GM19023 (cell line): ENCODE results near the gene WDFY4.

ENCODE experiments used
- ATAC-seq: cut with Tn5 transposase; IDR thresholded peaks from one replicate; pipeline ENCODE4 v1.9.1; 2021; ENCODE audit warnings: mild to moderate bottlenecking, moderate library complexity; ENCODE audit not compliant: unreplicated experiment

WDFY4 gene

DNA sequence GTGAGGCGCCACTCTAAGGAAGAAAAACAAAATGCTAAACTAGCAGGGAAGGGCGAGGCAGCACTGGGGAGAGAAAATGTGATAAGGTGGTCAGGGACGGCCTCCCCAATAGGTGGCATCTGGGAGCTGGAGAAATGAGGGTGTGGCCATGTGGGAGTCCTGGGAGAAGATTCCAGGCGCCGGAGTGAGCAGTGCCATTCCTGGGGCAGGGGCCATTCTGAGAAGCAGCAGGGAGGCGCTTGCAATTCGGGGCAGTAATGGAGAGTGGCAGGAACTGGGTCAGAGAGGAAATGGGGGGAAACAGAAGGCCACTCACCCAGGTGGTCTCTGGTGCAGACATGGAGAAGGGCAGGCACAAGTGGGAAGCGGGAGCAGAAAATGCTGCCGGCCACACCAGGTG, 316.7 kb downstream of the WDFY4 start:
- no peak for ATAC-seq

DNA sequence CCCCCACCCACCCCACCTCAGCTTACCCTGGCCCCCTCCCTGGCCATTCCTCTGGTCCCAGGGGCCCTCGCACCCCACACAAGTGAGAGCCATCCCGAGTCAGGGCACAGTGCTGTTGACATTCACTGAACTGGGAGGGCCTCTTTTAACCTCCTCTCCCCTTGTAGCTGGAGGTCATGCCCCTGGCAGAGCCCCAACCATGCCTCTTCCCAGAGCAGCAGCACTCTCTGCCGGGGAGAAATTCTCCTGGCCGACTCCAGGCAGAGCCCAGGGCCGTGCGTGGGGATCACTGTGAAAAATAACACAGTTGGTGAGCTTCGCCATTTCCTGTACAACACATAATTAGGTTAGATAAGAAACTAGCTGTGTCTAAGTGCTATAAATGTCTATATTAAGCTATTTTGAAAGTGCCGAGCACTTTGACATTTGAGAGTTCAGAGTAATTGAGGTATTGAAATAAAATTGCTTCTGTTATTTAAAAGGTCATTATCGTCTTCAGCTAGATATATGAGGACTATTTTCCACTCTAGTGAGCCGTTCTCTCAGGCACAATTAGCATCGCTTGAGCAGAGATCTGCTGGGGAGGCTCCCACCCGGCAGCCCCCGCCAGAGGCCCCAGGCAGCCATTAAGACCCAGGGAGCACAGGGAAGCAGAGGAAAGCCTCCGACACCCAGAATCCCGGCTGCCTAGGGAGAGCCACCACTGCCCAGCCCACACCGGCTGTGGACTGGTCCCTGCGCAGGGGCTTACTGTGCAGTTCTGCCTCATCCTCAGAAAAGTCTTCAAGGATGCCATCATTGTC, 317.4 kb downstream of the WDFY4 start:
- no peak for ATAC-seq

DNA sequence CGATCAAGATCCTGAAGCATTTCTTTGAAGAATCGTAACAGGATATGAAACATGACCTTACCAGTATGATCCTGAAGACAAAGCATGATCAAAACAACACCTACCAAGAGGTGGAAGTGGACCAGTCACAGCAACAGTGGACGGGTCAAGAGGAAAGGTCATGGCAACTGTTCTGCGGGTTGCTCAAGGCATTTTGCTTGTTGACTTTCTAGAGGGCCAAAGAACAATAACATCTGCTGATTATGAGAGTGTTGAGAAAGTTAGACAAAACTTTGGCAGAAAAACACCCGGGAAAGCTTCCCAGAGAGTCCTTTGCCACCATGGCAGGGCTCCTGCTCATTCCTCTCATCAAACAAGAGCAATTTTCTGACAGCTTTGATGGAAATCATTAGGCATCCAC, 320.6 kb downstream of the WDFY4 start:
- ATAC-seq = no peak

DNA sequence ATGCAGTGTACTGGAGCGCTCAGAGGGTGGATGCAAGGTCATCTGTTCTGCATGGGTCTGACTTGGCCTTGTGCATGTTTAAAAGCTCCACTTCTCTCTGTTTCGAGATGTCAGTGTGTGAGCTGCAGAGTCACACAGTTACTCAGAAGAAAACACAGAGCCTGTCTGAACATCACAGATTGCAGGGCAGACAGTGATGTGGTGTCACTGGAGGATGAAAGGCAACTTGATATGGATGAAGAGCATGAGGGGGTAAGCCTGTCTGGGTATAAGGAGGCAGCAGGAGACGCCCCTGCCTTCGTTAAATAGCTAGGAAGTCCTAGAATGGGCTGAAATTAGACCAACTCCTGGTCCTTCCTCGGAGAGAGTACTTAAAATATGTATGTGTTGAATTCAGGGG, 322.5 kb downstream of the WDFY4 start:
- no peak for ATAC-seq

DNA sequence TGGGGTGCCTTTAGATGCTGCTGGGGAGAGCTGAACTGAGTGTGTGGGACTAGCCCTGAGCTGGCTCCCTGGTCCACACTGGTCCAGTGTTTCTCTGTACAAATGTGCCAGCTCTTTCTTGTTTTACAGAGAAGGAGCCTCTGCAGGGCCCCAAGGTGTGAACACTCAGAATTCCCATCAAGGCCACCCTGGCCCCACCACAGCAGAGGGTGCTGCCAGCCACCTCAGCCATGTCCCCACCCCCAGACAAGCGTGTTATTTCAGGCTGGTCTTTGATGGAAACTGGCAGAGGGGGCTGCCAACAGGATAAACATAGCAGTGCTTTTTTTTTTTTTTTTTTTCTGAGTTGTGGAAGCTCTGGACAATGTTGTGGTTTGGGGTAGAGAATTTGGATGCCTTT, 323.4 kb downstream of the WDFY4 start:
- ATAC-seq = no peak

DNA sequence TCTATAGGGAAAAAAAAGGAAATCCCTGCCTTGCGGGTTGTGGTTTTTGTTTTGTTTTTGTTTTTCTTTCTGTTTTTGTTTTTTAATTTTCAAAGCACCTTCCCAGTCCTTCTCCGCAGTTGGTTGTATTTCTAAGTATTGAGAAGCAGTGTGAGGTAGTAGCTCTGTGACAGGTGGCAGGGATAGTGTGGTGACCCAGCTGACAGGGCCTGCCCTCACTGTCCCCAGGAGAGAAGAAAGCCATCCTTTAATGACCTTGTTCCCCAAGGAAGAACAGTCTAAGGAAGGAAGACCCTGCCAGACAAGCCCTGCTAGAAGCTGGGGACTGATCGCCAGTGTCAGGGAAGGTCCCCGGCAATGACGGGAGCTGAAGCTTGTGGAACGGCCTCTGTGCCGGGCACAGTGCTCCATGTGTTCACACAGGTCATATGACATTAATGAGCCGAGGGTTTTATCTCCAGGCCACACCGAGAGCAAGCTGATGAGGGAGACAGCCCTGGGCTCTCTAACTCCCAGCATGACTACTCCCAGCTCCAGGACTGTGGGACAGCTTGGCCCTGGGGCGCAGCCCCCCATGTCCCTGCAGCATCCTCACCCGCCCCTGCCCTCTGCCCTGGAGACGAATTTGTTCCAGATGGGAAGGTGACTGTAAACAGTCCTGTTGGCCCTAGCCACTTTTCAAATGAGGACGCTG, 324.0 kb downstream of the WDFY4 start:
- ATAC-seq = no peak

DNA sequence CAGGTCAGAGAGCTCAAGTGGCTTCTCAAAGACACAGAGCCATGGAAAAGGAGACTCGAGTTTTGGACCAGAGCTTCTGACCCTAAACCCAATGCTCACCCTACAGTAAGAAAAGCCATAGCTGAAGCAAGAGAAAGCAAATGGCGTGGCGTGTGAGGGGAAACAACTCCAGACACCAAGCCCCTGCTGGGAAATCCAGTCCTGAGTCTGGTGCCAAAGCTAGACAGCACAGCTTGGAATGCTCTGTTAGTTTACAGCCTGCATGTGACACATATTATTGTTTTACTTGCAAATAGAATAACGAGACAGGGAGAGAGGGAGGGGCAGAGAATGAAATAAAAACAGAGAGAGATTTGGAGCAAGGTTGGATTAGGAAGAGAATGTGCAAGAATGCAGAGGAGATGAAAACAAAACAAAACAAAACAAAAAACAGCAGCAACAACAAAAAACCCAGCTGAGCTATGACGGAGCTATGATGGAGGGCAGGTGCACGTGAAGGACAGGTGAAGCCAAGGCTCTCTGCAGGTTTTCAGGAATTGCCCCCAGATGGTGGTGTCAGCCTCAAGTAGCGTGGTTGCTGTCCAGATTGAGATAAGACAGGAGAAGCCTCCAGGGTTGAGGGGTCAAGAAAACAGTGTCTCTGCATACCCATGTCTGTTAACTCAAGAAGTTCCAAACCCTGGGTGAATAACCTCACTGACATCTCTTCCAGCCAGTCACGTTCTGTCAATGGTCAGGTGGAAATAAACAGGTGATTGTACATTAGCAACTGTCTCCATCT, 324.7 kb downstream of the WDFY4 start:
- no peak for ATAC-seq

DNA sequence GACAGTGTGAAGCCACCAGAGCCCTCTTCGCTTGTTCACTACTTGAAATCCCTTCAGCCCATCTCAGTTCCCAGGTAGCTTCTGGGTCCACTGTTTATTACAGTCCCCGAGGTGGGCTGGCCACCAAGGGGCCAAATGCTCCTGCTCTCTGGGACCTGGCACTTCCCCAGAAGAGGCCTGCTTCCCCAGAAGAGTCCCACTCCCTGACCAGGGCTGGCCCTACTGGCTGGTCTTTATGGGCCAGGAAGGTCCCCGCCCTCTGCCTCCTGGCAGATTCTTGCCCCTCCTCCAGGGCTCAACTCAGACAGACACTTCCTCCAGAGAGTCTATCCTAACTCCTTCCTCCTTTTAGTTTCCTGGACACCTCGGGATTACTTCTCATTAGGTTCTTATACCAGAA, 325.6 kb downstream of the WDFY4 start:
- no peak for ATAC-seq

DNA sequence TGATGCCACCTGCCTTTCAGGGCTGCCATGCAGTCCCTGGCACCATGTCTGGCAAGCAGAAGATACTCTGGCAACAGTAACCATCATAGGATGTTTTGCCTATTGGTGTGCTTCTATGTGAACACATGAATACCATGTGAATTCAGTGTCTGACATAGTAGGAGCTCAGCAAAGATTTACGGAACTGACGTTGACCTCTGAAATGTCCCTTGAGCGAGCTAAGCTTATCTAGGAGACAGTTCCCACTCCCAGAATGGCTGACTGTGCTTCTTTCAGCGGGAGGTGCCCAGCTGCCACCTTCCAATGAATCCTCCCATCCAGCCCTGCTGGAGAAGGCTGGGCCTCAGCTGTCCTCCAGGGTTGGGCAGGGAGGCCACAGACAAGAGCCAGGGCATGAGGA, 326.2 kb downstream of the WDFY4 start:
- no peak for ATAC-seq

DNA sequence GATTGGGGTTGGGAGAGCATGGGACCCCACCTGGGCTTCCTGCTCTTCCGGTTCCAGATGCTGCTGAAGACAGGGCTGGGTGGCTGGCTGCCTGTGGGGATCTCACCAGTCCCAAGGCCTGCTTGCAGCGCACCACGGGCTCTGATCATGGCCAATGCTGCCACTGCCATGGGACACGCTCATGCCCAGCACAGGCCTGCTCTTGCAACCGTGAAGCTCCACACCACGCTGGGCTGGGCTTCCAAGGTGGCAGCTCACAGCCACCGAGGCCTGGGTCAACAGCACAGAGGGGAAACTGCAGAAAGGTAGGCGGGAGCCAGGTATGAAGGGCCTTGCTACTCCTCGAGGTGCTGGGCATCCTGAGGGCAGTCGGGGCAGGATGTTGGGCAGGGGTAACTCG, 327.1 kb downstream of the WDFY4 start:
- no peak for ATAC-seq

DNA sequence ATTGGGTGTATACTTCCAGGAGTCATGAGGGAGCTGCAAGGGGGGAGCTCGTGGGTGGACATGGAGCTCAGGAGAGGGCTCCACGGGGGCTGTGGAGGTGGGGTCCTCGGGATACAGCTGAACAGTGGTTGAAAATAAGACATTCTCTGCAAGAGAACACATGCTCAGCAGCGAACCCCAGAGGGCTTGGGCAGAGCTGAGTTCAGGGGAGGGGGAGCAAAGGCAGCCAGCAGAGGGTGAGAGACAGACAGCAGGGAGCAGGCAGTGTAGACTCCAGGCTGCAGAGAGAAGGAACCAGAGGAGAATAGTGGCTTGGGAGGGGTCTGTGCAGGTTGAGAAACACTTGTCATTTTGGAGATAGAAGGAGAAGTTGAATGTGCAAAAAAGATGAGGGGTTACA, 327.9 kb downstream of the WDFY4 start:
- ATAC-seq = no peak

DNA sequence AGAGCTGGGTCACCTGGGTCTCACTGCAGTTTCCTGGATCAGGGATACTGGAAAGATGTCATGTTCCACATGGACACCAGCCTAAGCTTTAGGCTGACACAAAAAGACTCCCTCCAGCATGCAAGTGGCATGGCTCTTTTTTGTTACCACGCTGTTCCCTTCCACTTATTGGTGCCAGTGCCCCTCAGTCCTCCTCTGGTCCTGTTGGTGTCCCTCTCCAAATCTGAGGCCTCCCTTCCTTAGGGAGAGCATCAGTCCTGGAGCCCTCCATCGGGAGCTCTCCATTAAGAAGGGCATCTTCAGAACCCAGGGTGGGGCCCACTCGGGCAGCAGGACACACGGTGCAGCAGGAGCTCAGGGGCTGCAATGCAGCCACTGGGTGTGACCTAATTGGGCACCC, 331.0 kb downstream of the WDFY4 start:
- ATAC-seq = no peak

DNA sequence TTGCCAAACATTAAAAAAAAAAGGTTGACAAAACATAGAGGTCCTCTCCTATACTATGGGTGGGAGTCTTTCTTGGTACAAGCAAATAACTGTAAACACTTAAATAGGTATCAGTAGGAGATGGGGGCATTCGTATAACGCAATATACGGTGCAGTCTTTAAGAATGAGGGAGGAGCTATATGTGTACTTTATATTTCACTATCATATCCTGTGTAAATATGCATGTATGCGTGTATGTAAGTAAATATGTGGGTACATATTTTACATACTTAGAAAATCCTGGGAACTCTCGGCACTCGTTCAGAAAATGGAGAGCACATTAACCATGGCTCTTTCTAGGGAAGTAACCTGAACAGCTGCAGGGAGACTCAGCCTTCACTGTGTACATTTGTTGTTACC, 337.0 kb downstream of the WDFY4 start:
- no peak for ATAC-seq

DNA sequence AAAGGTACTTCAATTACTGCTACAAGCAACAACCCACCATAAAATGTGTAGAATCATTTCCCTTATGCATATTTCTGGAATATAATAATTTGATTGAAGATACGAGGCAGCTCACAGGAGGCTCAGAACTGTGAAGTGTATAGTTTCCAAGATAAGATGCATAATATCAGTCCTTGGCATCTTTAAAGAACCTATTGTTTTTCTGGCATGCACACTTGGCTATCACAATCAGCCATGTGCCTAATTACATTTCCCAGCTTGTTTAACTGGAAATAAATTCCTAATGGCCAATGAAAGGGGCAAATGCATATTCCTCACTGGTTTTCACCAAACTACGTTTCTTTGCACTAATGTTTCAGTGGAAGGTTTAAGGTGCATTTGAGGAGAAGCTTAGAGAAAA, 338.4 kb downstream of the WDFY4 start:
- ATAC-seq = no peak

DNA sequence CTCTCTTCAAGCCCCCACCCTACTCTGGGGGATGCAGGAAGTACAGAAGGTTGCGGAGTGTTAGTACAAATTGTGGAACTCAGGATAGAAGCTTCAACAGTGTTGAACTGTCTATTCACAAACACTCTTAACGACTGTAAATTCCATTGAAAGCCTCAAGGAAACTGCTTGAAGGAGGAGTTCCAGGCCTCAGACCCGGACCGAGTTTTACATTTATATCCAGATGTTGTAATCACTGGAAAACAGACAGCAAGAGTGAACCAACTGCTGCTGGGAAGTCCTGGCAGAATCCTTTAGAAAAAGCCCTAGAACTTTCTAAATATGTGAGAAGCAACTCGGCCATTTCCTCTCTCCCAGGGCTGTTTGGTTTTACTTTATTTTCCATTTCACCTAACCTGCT, 339.1 kb downstream of the WDFY4 start:
- no peak for ATAC-seq

DNA sequence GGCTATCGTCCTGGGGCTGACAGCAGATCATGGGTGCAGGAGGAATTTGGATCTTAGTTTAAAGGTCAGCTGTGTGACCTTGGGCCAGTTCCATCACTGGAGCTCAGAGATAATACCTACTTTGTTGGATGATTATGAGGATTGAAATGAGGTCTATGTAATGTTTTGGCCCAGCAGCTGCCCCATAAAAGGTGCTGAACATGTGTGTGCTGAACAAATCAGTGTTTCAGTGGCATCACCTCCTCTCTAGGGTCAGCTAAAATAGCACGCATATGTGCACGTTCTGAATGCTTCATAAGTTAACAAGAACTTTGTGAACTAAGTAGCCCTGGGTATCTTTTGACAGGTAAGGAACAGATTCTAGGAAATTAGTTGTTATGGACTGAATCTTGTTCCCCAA, 339.8 kb downstream of the WDFY4 start:
- ATAC-seq = no peak

DNA sequence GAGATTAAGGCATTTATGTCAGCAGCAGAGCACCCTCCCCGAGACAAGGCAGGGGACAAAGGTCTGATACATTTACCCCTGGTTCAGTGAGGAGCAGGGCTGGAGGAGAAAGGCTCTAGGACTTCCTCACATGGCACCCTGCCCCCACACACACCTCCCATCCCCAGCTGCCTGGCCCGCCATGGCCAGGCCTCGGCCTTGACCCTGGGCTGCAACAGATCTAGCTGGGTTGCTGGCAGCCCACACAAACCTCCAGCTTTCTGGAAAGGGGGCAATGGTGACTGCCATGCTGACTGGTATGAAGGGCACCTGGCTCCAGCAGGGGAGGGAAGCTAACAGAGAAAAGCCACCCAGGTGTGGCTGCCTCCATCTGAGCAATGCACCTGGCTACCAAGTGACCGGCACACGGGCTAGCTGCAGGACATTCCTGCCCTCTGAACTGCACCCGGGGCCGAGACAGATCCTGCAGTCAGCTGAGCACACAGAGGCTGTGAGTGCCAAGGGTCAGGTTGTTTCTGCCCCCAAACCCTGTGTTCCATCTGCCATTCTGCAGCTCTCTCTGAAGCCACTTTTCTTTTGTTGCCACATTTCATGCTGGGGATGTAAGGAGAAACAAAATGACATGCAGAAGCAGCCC, 340.8 kb downstream of the WDFY4 start:
- no peak for ATAC-seq

DNA sequence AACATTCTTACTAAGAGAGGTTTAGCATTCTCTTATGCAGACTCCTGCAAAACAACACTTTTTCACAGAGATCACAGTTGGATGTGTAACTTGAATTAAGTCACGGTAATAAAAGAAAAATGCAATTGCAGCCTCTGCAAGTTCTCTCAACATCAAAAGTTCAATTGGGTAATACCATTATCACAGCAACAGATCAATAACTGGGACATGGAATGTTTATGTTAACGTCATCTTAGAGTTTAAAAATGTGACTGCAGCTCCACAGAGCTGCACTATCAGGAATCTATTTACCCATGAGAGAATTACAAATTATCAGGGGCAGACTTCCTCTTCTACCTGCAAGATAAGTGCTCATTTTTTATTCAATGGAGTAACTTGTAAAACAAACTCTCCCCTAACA, 344.0 kb downstream of the WDFY4 start:
- ATAC-seq = no peak

DNA sequence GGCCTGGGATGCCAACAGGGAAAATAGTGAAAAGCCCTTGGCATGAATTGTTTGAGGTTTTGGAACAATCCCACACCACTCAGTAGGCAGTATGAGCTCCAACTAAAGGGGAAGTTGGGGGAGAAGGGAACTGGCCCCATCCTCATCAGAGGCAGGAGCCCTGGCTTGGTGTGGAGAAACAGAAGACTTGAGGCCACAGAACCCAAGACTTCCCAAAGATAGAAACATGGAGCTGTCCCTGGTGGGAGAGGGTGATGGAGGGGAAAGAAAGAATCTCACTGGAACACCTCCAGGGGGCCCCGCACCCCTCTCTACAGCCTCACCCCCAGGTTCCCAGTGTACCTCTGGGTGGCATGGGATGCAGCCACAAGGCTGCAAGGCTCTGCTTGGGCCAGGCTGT, 345.0 kb downstream of the WDFY4 start:
- ATAC-seq = no peak
